Thyroid gland (tissue), 4 donors: ENCODE measurements around the gene CFAP58. TPM values are rescaled to one million over a fixed set of nuclear protein-coding genes. Genes with fewer than 3 reads are reported as not detected.

Experiments used
- DNase-seq, 2 donors: peaks; one replicate each; pipeline ENCODE4 v3.0.0-alpha.2; 2019
- H3K27ac ChIP-seq, 3 donors: fragments of 200-600 bp; sonication (generic); 1 replicate in 2 of 3; 2 replicates in 1 of 3; pipeline ENCODE4 v1.5.1; 2016 to 2019; ENCODE audit warnings: mild to moderate bottlenecking in 1 of 3, moderate library complexity in 1 of 3
- H3K27me3 ChIP-seq: fragments of 200-600 bp; sonication (generic); one replicate; pipeline ENCODE4 v1.5.1; 2019
- H3K36me3 ChIP-seq, 2 donors: fragments of 200-600 bp; sonication (generic); one replicate each; pipeline ENCODE4 v1.5.1; 2016 to 2019
- H3K4me1 ChIP-seq, 2 donors: fragments of 200-600 bp; sonication (generic); one replicate each; pipeline ENCODE4 v1.5.1; 2017 to 2019
- H3K4me3 ChIP-seq, 3 donors: fragments of 200-600 bp; sonication (generic); replicated peaks in 1 of 3; 1 replicate in 2 of 3; 2 replicates in 1 of 3; pipeline ENCODE4 v1.5.1; 2016; ENCODE audit warnings: mild to moderate bottlenecking in 1 of 3
- H3K9me3 ChIP-seq: fragments of 200-600 bp; sonication (generic); one replicate; pipeline ENCODE4 v1.5.1; 2017
- POLR2A ChIP-seq, 2 donors: fragments of 450-650 bp; IDR thresholded peaks; one replicate each; pipeline ENCODE4 v1.6.1; 2017; ENCODE audit warnings: antibody characterized with exemption in 2 of 2, mild to moderate bottlenecking in 2 of 2, moderate library complexity in 1 of 2
- WGBS, 2 donors: methylation state at CpG; one replicate each; pipeline ENCODE4 v1.1.5; 2017; 5-methylcytosine and 5-hydroxymethylcytosine counted together
- intact Hi-C: fragments of 100-400 bp; cut with DNase I; formaldehyde crosslinking; loops from one replicate; pipeline ENCODE4 v1.15.1; 2023
- total RNA-seq, 4 donors: library from RNA; depleted of rRNA; stranded (reverse); fragments of >200 nt; gene quantifications; one replicate each; pipeline ENCODE4 v1.2.3, GENCODE V29; 2016
- TF ChIP-seq, protein P1 (sequence below), 6 experiments: fragments of 200-600 bp in 3 of 6; fragments of 450-650 bp in 3 of 6; sonication (generic) in 3 of 6; IDR thresholded peaks; one replicate each; pipeline ENCODE4 v1.5.1; 2016 to 2019; ENCODE audit warnings: antibody characterized with exemption in 6 of 6, mild to moderate bottlenecking in 2 of 6, inconsistent platforms in 1 of 6, moderate library complexity in 1 of 6

The CFAP58 gene
- total RNA-seq, 4 donors from 2014 or later = 1.0 to 1.6 (median 1.2) TPM

DNA sequence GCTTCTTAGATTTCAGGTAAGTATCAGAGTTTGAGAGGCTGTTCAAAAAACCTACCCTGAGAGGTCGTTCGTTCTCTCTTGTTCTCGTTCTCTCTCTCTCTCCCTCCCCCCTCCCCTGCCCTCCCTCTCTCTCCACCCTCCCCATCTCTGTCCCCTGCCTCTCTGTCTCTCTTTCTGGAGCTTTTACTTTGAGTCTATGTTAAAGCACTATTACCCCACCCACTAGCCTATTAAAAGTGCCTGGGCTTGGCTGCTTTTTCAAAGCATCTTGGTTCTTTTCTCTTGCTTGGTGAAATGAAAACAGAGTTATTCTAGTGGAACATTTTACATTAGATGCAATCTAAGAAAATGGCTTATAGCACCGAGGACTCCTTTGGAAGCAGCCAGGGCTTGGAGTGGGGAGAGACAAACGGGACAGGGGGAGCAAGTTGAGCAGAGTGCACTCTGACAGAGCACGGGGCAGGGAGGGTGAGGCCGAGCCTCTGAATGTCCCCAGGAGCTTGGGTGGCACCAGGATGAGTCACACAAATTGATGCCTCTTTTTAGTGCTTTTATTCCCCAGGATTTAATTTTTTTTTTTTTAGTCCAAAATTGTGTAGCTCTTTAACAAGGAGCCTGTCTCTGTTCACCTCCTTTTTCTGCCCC lies 134.3 kb downstream of the CFAP58 start:
- peak; percentile 53 to 54 for DNase-seq
- Histone ChIP-seq H3K4me3 (no peak overlapping the region), H3K9me3 (no peaks in the 10 kb centered on the region), H3K27ac (no peak overlapping the region), H3K4me1 (peaks cover 0 to 5% of the 10 kb centered on the region in 2 donors), H3K36me3 (no peaks in the 10 kb centered on the region), H3K27me3 (no peaks in the 10 kb centered on the region)
- intact Hi-C loops = no loop called here
- 22 to 23% methylated on average over 7 of the region's 7 CpGs for WGBS, 2 donors
- no peak for TF ChIP-seq POLR2A (IDR thresholded peaks at IDR 0.05)
- TF ChIP-seq, protein P1, sequence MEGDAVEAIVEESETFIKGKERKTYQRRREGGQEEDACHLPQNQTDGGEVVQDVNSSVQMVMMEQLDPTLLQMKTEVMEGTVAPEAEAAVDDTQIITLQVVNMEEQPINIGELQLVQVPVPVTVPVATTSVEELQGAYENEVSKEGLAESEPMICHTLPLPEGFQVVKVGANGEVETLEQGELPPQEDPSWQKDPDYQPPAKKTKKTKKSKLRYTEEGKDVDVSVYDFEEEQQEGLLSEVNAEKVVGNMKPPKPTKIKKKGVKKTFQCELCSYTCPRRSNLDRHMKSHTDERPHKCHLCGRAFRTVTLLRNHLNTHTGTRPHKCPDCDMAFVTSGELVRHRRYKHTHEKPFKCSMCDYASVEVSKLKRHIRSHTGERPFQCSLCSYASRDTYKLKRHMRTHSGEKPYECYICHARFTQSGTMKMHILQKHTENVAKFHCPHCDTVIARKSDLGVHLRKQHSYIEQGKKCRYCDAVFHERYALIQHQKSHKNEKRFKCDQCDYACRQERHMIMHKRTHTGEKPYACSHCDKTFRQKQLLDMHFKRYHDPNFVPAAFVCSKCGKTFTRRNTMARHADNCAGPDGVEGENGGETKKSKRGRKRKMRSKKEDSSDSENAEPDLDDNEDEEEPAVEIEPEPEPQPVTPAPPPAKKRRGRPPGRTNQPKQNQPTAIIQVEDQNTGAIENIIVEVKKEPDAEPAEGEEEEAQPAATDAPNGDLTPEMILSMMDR (IDR thresholded peaks at IDR 0.05) = no peak

GRCh38 chr10:104488439-104488832 lies 134.8 kb downstream of the CFAP58 start:
- no peak for TF ChIP-seq POLR2A (IDR thresholded peaks at IDR 0.05)
- TF ChIP-seq, protein P1 (IDR thresholded peaks at IDR 0.05) = no peak
- no peak for DNase-seq
- Histone ChIP-seq H3K4me3 (no peak overlapping the region), H3K36me3 (no peaks in the 10 kb centered on the region), H3K27ac (no peak overlapping the region), H3K27me3 (no peaks in the 10 kb centered on the region), H3K4me1 (peaks cover 0 to 5% of the 10 kb centered on the region in 2 donors), H3K9me3 (no peaks in the 10 kb centered on the region)
- intact Hi-C loops = no loop called here
- 73 to 77% methylated on average over 2 of the region's 2 CpGs for WGBS, 2 donors

GRCh38 chr10:104492329-104492940 lies 138.8 kb downstream of the CFAP58 start:
- H3K4me3 ChIP-seq = no peak overlapping the region
- peaks cover 0 to 4% of the 10 kb centered on the region in 2 donors for H3K4me1 ChIP-seq
- H3K27me3 ChIP-seq = no peaks in the 10 kb centered on the region
- 76 to 80% methylated on average over 4 of the region's 4 CpGs for WGBS, 2 donors
- TF ChIP-seq, protein P1 (IDR thresholded peaks at IDR 0.05) = no peak
- TF ChIP-seq POLR2A (IDR thresholded peaks at IDR 0.05) = no peak
- intact Hi-C loops = no loop called here
- H3K9me3 ChIP-seq = no peaks in the 10 kb centered on the region
- H3K36me3 ChIP-seq = no peaks in the 10 kb centered on the region
- H3K27ac ChIP-seq = no peak overlapping the region
- DNase-seq = peak in 1 of 2 donors; percentile 37

GRCh38 chr10:104498347-104499081 lies 144.9 kb downstream of the CFAP58 start:
- TF ChIP-seq, protein P1 (IDR thresholded peaks at IDR 0.05) = no peak
- TF ChIP-seq POLR2A (IDR thresholded peaks at IDR 0.05) = no peak
- Histone ChIP-seq H3K9me3 (no peaks in the 10 kb centered on the region), H3K4me3 (no peak overlapping the region), H3K4me1 (no peaks in the 10 kb centered on the region), H3K27me3 (no peaks in the 10 kb centered on the region), H3K36me3 (no peaks in the 10 kb centered on the region), H3K27ac (no peak overlapping the region)
- DNase-seq = no peak
- 72 to 76% methylated on average over 4 of the region's 4 CpGs for WGBS, 2 donors
- intact Hi-C loops = no loop called here

DNA sequence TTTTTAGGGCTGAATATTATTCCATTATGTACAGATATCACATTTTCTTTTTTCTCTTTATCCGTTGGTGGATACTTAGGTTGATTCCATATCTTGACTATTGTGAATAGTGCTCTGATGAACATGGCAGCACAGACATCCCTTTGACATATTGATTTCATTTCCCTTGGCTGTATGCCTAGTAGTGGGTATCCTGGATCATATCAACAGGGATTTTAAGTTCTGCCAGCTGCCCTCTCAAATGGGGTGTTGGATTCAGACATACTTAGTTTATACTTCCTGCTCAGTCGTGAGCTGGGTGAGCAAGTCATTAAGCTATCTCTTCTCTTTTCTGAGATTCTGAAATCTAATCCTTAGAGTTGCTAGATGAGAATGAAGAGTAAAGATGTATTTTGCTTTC lies 147.8 kb downstream of the CFAP58 start:
- TF ChIP-seq, protein P1 (IDR thresholded peaks at IDR 0.05) = no peak
- no peak for TF ChIP-seq POLR2A (IDR thresholded peaks at IDR 0.05)
- DNase-seq = no peak
- no peaks in the 10 kb centered on the region for H3K9me3 ChIP-seq
- no peaks in the 10 kb centered on the region for H3K36me3 ChIP-seq
- WGBS, 2 donors = 72 to 90% methylated on average over 2 of the region's 2 CpGs
- H3K4me1 ChIP-seq = no peaks in the 10 kb centered on the region
- no peak overlapping the region for H3K27ac ChIP-seq
- no peak overlapping the region for H3K4me3 ChIP-seq
- intact Hi-C loops = no loop called here
- H3K27me3 ChIP-seq = no peaks in the 10 kb centered on the region
